H1 (cell line): ENCODE measurements around the gene CDC42EP3. TPM values are rescaled to one million over a fixed set of nuclear protein-coding genes. Genes with fewer than 3 reads are reported as not detected.

Source experiments
- CTCF ChIA-PET: fragments of 300-600 bp; sonication (Branson Sonifier 250); formaldehyde crosslinking; loops from one replicate; lab custom pipeline; 2021; ENCODE audit not compliant: partially characterized antibody; lab: Charles Lee
- POLR2A ChIA-PET: fragments of 300-600 bp; sonication (Branson Sonifier 250); formaldehyde crosslinking; loops from one replicate; lab custom pipeline; 2021; ENCODE audit warnings: inconsistent platforms; ENCODE audit not compliant: partially characterized antibody; lab: Charles Lee
- DNase-seq, 2 experiments: peaks; one replicate each; pipeline versions ENCODE4 v3.0.0 to v3.0.0-alpha.2; 2010 to 2022; ENCODE audit warnings: low spot score in 2 of 2, low read depth in 1 of 2, mixed read lengths in 1 of 2
- FAIRE-seq: peaks from 2 replicates; lab custom pipeline; 2011; peaks lifted over from hg19 to GRCh38; lab: Jason Lieb, UNC
- H2AFZ ChIP-seq: 2 replicates; pipeline ENCODE4 v1.8.1; 2012; ENCODE audit warnings: low read length, inconsistent platforms
- H2AK5ac ChIP-seq: 2 replicates; pipeline ENCODE4 v1.6.1; 2013; ENCODE audit warnings: low read depth, low read length
- H2BK120ac ChIP-seq: replicated peaks from 2 replicates; pipeline ENCODE3; 2013; ENCODE audit warnings: low read depth, low read length, inconsistent platforms
- H2BK12ac ChIP-seq: 2 replicates; pipeline ENCODE4 v1.6.1; 2013; ENCODE audit warnings: low read depth, low read length
- H2BK15ac ChIP-seq: 2 replicates; pipeline ENCODE4 v1.6.1; 2013; ENCODE audit warnings: low read length
- H2BK20ac ChIP-seq: 2 replicates; pipeline ENCODE4 v1.6.1; 2013; ENCODE audit warnings: low read length
- H2BK5ac ChIP-seq: 2 replicates; pipeline ENCODE4 v1.6.1; 2013; ENCODE audit warnings: low read depth, low read length
- H3K14ac ChIP-seq: 2 replicates; pipeline ENCODE4 v1.6.1; 2013; ENCODE audit warnings: inconsistent platforms; ENCODE audit not compliant: insufficient read length
- H3K18ac ChIP-seq: 2 replicates; pipeline ENCODE4 v1.6.1; 2013; ENCODE audit warnings: low read length; ENCODE audit errors: extremely low read depth
- H3K23ac ChIP-seq: 2 replicates; pipeline ENCODE4 v1.6.1; 2013; ENCODE audit warnings: inconsistent platforms; ENCODE audit not compliant: insufficient read length
- H3K23me2 ChIP-seq: 2 replicates; pipeline ENCODE4 v1.6.1; 2013; ENCODE audit warnings: low read depth, low read length
- H3K27ac ChIP-seq: 2 replicates; pipeline ENCODE4 v1.6.1; 2011; ENCODE audit warnings: low read depth, low read length, inconsistent platforms
- H3K27me3 ChIP-seq, 4 experiments: replicated peaks in 1 of 4; 1 replicate in 1 of 4; 2 replicates in 3 of 4; pipeline versions ENCODE4 v1.6.1 to v1.8.1; 2011 to 2013; ENCODE audit warnings: low read length in 3 of 4, mild to moderate bottlenecking in 3 of 4, inconsistent platforms in 2 of 4, mixed read lengths in 2 of 4, moderate library complexity in 1 of 4; ENCODE audit not compliant: control insufficient read depth in 3 of 4, insufficient read depth in 3 of 4; ENCODE audit errors: extremely low read depth in 1 of 4
- H3K36me3 ChIP-seq, 4 experiments: 2 replicates each; pipeline versions ENCODE4 v1.6.1 to v1.8.1; 2011 to 2013; ENCODE audit warnings: mild to moderate bottlenecking in 4 of 4, low read length in 3 of 4, moderate library complexity in 2 of 4, control low read depth in 1 of 4, inconsistent platforms in 1 of 4; ENCODE audit not compliant: insufficient read depth in 4 of 4, control insufficient read depth in 2 of 4
- H3K4ac ChIP-seq: replicated peaks from 2 replicates; pipeline ENCODE3; 2013; ENCODE audit warnings: low read length, low read depth, mixed read lengths, inconsistent platforms; ENCODE audit not compliant: insufficient read length
- H3K4me1 ChIP-seq, 4 experiments: replicated peaks in 1 of 4; 1 replicate in 1 of 4; 2 replicates in 3 of 4; pipeline versions ENCODE4 v1.6.1 to v1.8.1; 2011 to 2013; ENCODE audit warnings: low read length in 3 of 4, inconsistent platforms in 2 of 4, mixed read lengths in 1 of 4; ENCODE audit not compliant: insufficient read depth in 4 of 4, control insufficient read depth in 3 of 4
- H3K4me2 ChIP-seq, 2 experiments: 2 replicates each; pipeline versions ENCODE4 v1.6.1 to v1.8.1; 2011 to 2013; ENCODE audit warnings: low read depth in 2 of 2, low read length in 2 of 2, control low read depth in 1 of 2, inconsistent platforms in 1 of 2, mild to moderate bottlenecking in 1 of 2; ENCODE audit not compliant: insufficient read depth in 1 of 2
- H3K4me3 ChIP-seq, 4 experiments: fragments of 200-600, 300-600 bp in 1 of 4; sonication (generic), shearing (Covaris generic), sonication (Bioruptor Twin) in 1 of 4; 2 replicates each; pipeline versions ENCODE4 v1.5.1 to v1.8.1; 2011 to 2016; ENCODE audit warnings: low read length in 4 of 4, low read depth in 3 of 4, control low read depth in 2 of 4, inconsistent platforms in 2 of 4, mild to moderate bottlenecking in 2 of 4, mixed read lengths in 1 of 4, moderate library complexity in 1 of 4; ENCODE audit not compliant: insufficient read depth in 2 of 4; ENCODE audit errors: extremely low read depth in 1 of 4
- H3K56ac ChIP-seq: replicated peaks from 2 replicates; pipeline ENCODE3; 2013; ENCODE audit warnings: low read depth, mild to moderate bottlenecking, mixed read lengths, low read length, inconsistent platforms; ENCODE audit not compliant: insufficient read length
- H3K79me1 ChIP-seq: 2 replicates; pipeline ENCODE4 v1.6.1; 2013; ENCODE audit warnings: low read depth, low read length, control low read depth
- H3K79me2 ChIP-seq, 2 experiments: 2 replicates each; pipeline versions ENCODE4 v1.6.1 to v1.8.1; 2012 to 2013; ENCODE audit warnings: low read length in 2 of 2, mild to moderate bottlenecking in 2 of 2, inconsistent platforms in 1 of 2; ENCODE audit not compliant: insufficient read depth in 2 of 2, control insufficient read depth in 1 of 2
- H3K9ac ChIP-seq, 4 experiments: replicated peaks in 1 of 4; 1 replicate in 1 of 4; 2 replicates in 3 of 4; pipeline versions ENCODE4 v1.6.1 to v1.8.1; 2011 to 2013; ENCODE audit warnings: low read depth in 3 of 4, low read length in 3 of 4, control low read depth in 2 of 4, mild to moderate bottlenecking in 2 of 4, moderate library complexity in 2 of 4, inconsistent platforms in 1 of 4; ENCODE audit errors: extremely low read depth in 1 of 4
- H3K9me3 ChIP-seq, 2 experiments: 2 replicates each; pipeline versions ENCODE4 v1.6.1 to v1.8.1; 2012 to 2013; ENCODE audit warnings: mild to moderate bottlenecking in 2 of 2, moderate library complexity in 2 of 2, control low read depth in 1 of 2, inconsistent platforms in 1 of 2, low read depth in 1 of 2, low read length in 1 of 2, mixed read lengths in 1 of 2; ENCODE audit not compliant: insufficient read depth in 2 of 2
- H4K20me1 ChIP-seq, 2 experiments: replicated peaks in 1 of 2; 2 replicates each; pipeline versions ENCODE3 to v1.8.1; 2011 to 2013; ENCODE audit warnings: inconsistent platforms in 2 of 2, low read length in 2 of 2, mild to moderate bottlenecking in 1 of 2; ENCODE audit not compliant: insufficient read depth in 2 of 2, control insufficient read depth in 1 of 2
- H4K5ac ChIP-seq: 2 replicates; pipeline ENCODE4 v1.6.1; 2013; ENCODE audit warnings: low read length, low read depth, mixed read lengths, inconsistent platforms; ENCODE audit not compliant: insufficient read length
- H4K8ac ChIP-seq: 2 replicates; pipeline ENCODE4 v1.8.0; 2013; ENCODE audit warnings: mild to moderate bottlenecking, moderate library complexity, low read length, inconsistent platforms; ENCODE audit not compliant: insufficient read depth; ENCODE audit errors: extremely low read depth
- H4K91ac ChIP-seq: replicated peaks from 2 replicates; pipeline ENCODE3; 2013; ENCODE audit warnings: low read length, mixed read lengths, inconsistent platforms; ENCODE audit not compliant: insufficient read length
- HDAC2 ChIP-seq, 2 experiments: fragments of 300-600 bp in 1 of 2; sonication (generic) in 1 of 2; IDR thresholded peaks; 2 replicates each; pipeline ENCODE4 v1.6.1; 2011 to 2012; ENCODE audit warnings: low read depth in 2 of 2, low read length in 2 of 2, mild to moderate bottlenecking in 2 of 2, moderate library complexity in 2 of 2, borderline replicate concordance in 1 of 2, inconsistent platforms in 1 of 2
- JUN ChIP-seq: IDR thresholded peaks from 2 replicates; pipeline ENCODE4 v1.6.1; 2011; ENCODE audit warnings: low read depth, mild to moderate bottlenecking, improper control_type of control experiment, low read length
- PHF8 ChIP-seq: fragments of 200-600 bp; sonication (generic); conservative IDR thresholded peaks from 2 replicates; pipeline ENCODE4 v1.7.1; 2012; ENCODE audit warnings: low read depth, mild to moderate bottlenecking, inconsistent platforms, low read length, moderate library complexity
- POLR2A ChIP-seq, 2 experiments: IDR thresholded peaks; 1 replicate in 1 of 2; 2 replicates in 1 of 2; pipeline ENCODE4 v1.6.1; 2011; ENCODE audit warnings: low read depth in 2 of 2, low read length in 2 of 2, mild to moderate bottlenecking in 2 of 2; ENCODE audit errors: control extremely low read depth in 1 of 2
- SRF ChIP-seq: IDR thresholded peaks from 2 replicates; pipeline ENCODE4 v1.6.1; 2011; ENCODE audit warnings: mild to moderate bottlenecking, low read depth, low read length, moderate library complexity
- SUZ12 ChIP-seq: fragments of 200-600 bp; sonication (generic); IDR thresholded peaks from 2 replicates; pipeline ENCODE4 v1.6.1; 2012; ENCODE audit warnings: mild to moderate bottlenecking, inconsistent platforms, low read length, moderate library complexity, mixed read lengths
- YY1 ChIP-seq: IDR thresholded peaks from 2 replicates; pipeline ENCODE4 v1.6.1; 2011; ENCODE audit warnings: low read depth, mild to moderate bottlenecking, low read length
- WGBS, 2 experiments: shearing (Covaris generic) in 1 of 2; methylation state at CpG; one replicate each; pipeline versions ENCODE4 v1.1.6 to v1.1.7; 2013 to 2015; ENCODE audit warnings: low lambda C conversion rate in 2 of 2, mixed read lengths in 2 of 2, inconsistent platforms in 1 of 2, low coverage in 1 of 2, missing lambda C conversion rate in 1 of 2; ENCODE audit not compliant: insufficient replicate concordance in 2 of 2, insufficient coverage in 1 of 2, insufficient read length in 1 of 2; ENCODE audit errors: extremely low coverage in 1 of 2, missing lambda C conversion rate in 1 of 2; 5-methylcytosine and 5-hydroxymethylcytosine counted together
- polyA plus RNA-seq, 7 experiments: library from polyadenylated mRNA; depleted of rRNA in 3 of 7; stranded (reverse) in 5 of 7; unstranded in 2 of 7; fragments of >200 nt in 5 of 7; fragments of 200-250 nt in 2 of 7; gene quantifications; 1 replicate in 5 of 7; 2 replicates in 1 of 7; 4 replicates in 1 of 7; pipeline versions ENCODE4 v1.2.1 to v1.2.3, GENCODE V29; 2011 to 2013; ENCODE audit warnings: missing spikeins in 2 of 7, mixed read lengths in 2 of 7
- total RNA-seq: library from RNA; stranded (reverse); fragmentation: NEBNext Ultra II Directional; extraction: Animal tissue kit (Norgen Biotek cat#: 25700); gene quantifications from 2 replicates; pipeline ENCODE4 v1.2.1, GENCODE V29; 2021
- TF ChIP-seq, protein P1 (sequence below), 3 experiments: IDR thresholded peaks; 1 replicate in 2 of 3; 2 replicates in 1 of 3; pipeline versions ENCODE4 v1.5.1 to v1.6.1; 2011; ENCODE audit warnings: low read length in 3 of 3, mild to moderate bottlenecking in 3 of 3, inconsistent platforms in 2 of 3, low read depth in 1 of 3, moderate library complexity in 1 of 3; ENCODE audit not compliant: insufficient read depth in 1 of 3; ENCODE audit errors: control extremely low read depth in 1 of 3
- TF ChIP-seq, protein P2 (sequence below): IDR thresholded peaks from 2 replicates; pipeline ENCODE4 v1.6.1; 2011; ENCODE audit warnings: low read length, improper control_type of control experiment
- TF ChIP-seq, protein P3 (sequence below): IDR thresholded peaks from 2 replicates; pipeline ENCODE4 v1.6.1; 2011; ENCODE audit warnings: low read depth, mild to moderate bottlenecking, low read length; ENCODE audit not compliant: insufficient read depth

CDC42EP3 gene
- total and polyA plus RNA-seq, 2 of the 8 experiments (the other 6 are each of a cell fraction or from before 2014, with no cell fraction given): 18.4 to 24.7 TPM

DNA sequence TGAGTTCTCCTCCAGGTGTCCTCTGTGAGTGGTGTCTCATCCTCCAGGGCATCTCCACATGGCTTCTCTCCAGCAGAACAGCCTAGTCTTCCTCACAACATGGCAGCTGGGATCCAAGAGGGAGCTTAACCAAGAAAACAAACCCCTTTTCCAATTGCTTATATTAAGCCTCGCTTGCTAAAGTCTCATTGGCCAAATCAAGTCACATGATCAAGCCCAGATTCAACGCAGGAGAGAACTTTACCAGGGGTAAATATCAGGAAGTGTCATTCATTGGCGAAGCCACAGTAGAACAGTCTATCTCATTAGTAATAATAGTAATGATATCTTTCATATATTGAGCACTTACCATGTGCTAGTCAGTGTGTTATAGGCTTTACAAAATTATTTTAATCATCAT, 53.1 kb downstream of the CDC42EP3 start:
- Histone ChIP-seq H2BK20ac (no peak overlapping the region), H3K56ac (no peak overlapping the region), H3K4me3 (no peak overlapping the region), H3K18ac (no peak overlapping the region), H2BK15ac (no peak overlapping the region), H3K23me2 (no peaks in the 10 kb centered on the region), H3K4me1 (peaks cover 0 to 2% (median 0%) of the 10 kb centered on the region in 4 experiments; a peak in 1 of 7 replicates), H3K79me1 (no peaks in the 10 kb centered on the region), H3K27me3 (no peaks in the 10 kb centered on the region; a peak in 1 of 7 replicates), H3K9me3 (no peaks in the 10 kb centered on the region), H3K4ac (no peak overlapping the region), H3K9ac (no peak overlapping the region), H3K27ac (no peak overlapping the region), H2BK5ac (no peak overlapping the region), H4K8ac (no peak overlapping the region), H3K14ac (no peak overlapping the region), H3K4me2 (no peak overlapping the region), H4K5ac (no peak overlapping the region), H4K20me1 (no peaks in the 10 kb centered on the region), H2BK120ac (no peak overlapping the region), H2AFZ (no peak overlapping the region), H3K23ac (no peak overlapping the region), H2BK12ac (no peak overlapping the region), H3K79me2 (no peaks in the 10 kb centered on the region), H4K91ac (no peak overlapping the region), H2AK5ac (no peak overlapping the region), H3K36me3 (no peaks in the 10 kb centered on the region)
- DNase-seq: no peak
- FAIRE-seq: no peak
- CTCF ChIA-PET: interaction anchor here (1.2 to 1.5 kb wide), 2 partner anchors 14 to 222 kb away, joined by 3 to 9 read pairs; no protein-coding TSS in a partner anchor
- 92% methylated on average over 3 of the region's 3 CpGs; no CpG with 5 or more reads in 1 of the 2 experiments for WGBS, 2 experiments
- TF ChIP-seq YY1 (no peak), POLR2A (IDR thresholded peaks at IDR 0.05; ENCODE audit: control extremely low read depth in 1 of 2, low read depth in 2 of 2, low read length in 2 of 2) (no peak), SUZ12 (no peak), JUN (no peak), SRF (no peak), HDAC2 (IDR thresholded peaks at IDR 0.05; ENCODE audit: borderline replicate concordance in 1 of 2, low read depth in 2 of 2, low read length in 2 of 2) (no peak), PHF8 (no peak)
- TF ChIP-seq, protein P1, sequence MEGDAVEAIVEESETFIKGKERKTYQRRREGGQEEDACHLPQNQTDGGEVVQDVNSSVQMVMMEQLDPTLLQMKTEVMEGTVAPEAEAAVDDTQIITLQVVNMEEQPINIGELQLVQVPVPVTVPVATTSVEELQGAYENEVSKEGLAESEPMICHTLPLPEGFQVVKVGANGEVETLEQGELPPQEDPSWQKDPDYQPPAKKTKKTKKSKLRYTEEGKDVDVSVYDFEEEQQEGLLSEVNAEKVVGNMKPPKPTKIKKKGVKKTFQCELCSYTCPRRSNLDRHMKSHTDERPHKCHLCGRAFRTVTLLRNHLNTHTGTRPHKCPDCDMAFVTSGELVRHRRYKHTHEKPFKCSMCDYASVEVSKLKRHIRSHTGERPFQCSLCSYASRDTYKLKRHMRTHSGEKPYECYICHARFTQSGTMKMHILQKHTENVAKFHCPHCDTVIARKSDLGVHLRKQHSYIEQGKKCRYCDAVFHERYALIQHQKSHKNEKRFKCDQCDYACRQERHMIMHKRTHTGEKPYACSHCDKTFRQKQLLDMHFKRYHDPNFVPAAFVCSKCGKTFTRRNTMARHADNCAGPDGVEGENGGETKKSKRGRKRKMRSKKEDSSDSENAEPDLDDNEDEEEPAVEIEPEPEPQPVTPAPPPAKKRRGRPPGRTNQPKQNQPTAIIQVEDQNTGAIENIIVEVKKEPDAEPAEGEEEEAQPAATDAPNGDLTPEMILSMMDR (IDR thresholded peaks at IDR 0.05; ENCODE audit: control extremely low read depth in 1 of 3, insufficient read depth in 1 of 3, low read depth in 1 of 3, low read length in 3 of 3): no peak
- TF ChIP-seq, protein P2, sequence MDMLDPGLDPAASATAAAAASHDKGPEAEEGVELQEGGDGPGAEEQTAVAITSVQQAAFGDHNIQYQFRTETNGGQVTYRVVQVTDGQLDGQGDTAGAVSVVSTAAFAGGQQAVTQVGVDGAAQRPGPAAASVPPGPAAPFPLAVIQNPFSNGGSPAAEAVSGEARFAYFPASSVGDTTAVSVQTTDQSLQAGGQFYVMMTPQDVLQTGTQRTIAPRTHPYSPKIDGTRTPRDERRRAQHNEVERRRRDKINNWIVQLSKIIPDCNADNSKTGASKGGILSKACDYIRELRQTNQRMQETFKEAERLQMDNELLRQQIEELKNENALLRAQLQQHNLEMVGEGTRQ: no peak
- TF ChIP-seq, protein P3, sequence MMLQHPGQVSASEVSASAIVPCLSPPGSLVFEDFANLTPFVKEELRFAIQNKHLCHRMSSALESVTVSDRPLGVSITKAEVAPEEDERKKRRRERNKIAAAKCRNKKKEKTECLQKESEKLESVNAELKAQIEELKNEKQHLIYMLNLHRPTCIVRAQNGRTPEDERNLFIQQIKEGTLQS: no peak
- POLR2A ChIA-PET: no interaction called here
